Measurements from ENCODE around the gene PRKCA. TPM values are rescaled to one million over a fixed set of nuclear protein-coding genes. Genes with fewer than 3 reads are reported as not detected.

PRKCA gene
- total and polyA plus RNA-seq, 10 of the 15 experiments (the other 5 are each of a cell fraction or from before 2014, with no cell fraction given): 0.11 to 14.6 (median 0.72) TPM

GRCh38 chr17:66444031-66444430, 141.6 kb downstream of the PRKCA start:
- Histone ChIP-seq H4K20me1 (ENCODE audit: control insufficient read depth, insufficient read depth) (no peaks in the 10 kb centered on the region), H3K4me2 (ENCODE audit: control insufficient read depth, insufficient read depth) (no peak overlapping the region), H3K4me1 (ENCODE audit: control insufficient read depth, insufficient read depth, low read length) (peaks cover 24% of the 10 kb centered on the region), H3K27me3 (replicated peaks in 1 of 2; ENCODE audit: control insufficient read depth in 2 of 2, insufficient read depth in 2 of 2, low read length in 1 of 2) (no peaks in the 10 kb centered on the region), H3K9ac (ENCODE audit: control insufficient read depth, insufficient read depth, low read length) (no peak overlapping the region), H3K79me2 (ENCODE audit: control insufficient read depth, insufficient read depth, low read length) (no peaks in the 10 kb centered on the region), H3K4me3 (no peak overlapping the region), H2AFZ (ENCODE audit: control insufficient read depth, low read depth, low read length) (no peak overlapping the region), H3K27ac (ENCODE audit: control insufficient read depth, insufficient read depth) (no peak overlapping the region), H3K36me3 (ENCODE audit: control insufficient read depth in 2 of 2, insufficient read depth in 2 of 2, low read length in 1 of 2) (no peaks in the 10 kb centered on the region), H3K9me3 (replicated peaks; ENCODE audit: control insufficient read depth, insufficient read depth, low read length) (no peaks in the 10 kb centered on the region; the same call in 1 of the 3 replicates)
- POLR2A ChIA-PET: no interaction called here
- TF ChIP-seq PBX3 (IDR thresholded peaks at IDR 0.05; ENCODE audit: insufficient replicate concordance, low read depth, low read length): no peak
- no peak for TF ChIP-seq NFXL1 (IDR thresholded peaks at IDR 0.05; ENCODE audit: borderline replicate concordance)
- TF ChIP-seq NR2C1 (IDR thresholded peaks at IDR 0.05): no peak
- TF ChIP-seq E2F4 (IDR thresholded peaks at IDR 0.05; ENCODE audit: low read depth, low read length): no peak
- no TSS peak for BruUV-seq (replicated peaks)
- intact Hi-C loops (cut with micrococcal nuclease; ENCODE audit: unreplicated experiment): no loop called here
- DNase-seq (ENCODE audit: low read depth, low spot score) (no peak), FAIRE-seq (no peak), ATAC-seq (no peak)
- RAD21 ChIA-PET (ENCODE audit: unreplicated experiment): no interaction called here
- 49% methylated on average over 4 of the region's 4 CpGs for WGBS (ENCODE audit: insufficient coverage, insufficient replicate concordance, low lambda C conversion rate, missing lambda C conversion rate)
- CTCF ChIA-PET: interaction anchor here (1.9 kb wide), 1 partner anchor 39 kb away, joined by 6 read pairs; no protein-coding TSS in a partner anchor
- in situ Hi-C loops (cut with MboI): no loop called here
- SMC1A ChIA-PET (ENCODE audit: uncharacterized antibody, unreplicated experiment): no interaction called here

GRCh38 chr17:66445229-66445628, 142.8 kb downstream of the PRKCA start:
- Histone ChIP-seq H3K4me3 (no peak overlapping the region), H3K27ac (ENCODE audit: control insufficient read depth, insufficient read depth) (no peak overlapping the region), H3K27me3 (replicated peaks in 1 of 2; ENCODE audit: control insufficient read depth in 2 of 2, insufficient read depth in 2 of 2, low read length in 1 of 2) (no peaks in the 10 kb centered on the region), H2AFZ (ENCODE audit: control insufficient read depth, low read depth, low read length) (no peak overlapping the region), H3K9ac (ENCODE audit: control insufficient read depth, insufficient read depth, low read length) (no peak overlapping the region), H3K79me2 (ENCODE audit: control insufficient read depth, insufficient read depth, low read length) (no peaks in the 10 kb centered on the region), H3K9me3 (replicated peaks; ENCODE audit: control insufficient read depth, insufficient read depth, low read length) (no peaks in the 10 kb centered on the region; the same call in 1 of the 3 replicates), H3K4me1 (ENCODE audit: control insufficient read depth, insufficient read depth, low read length) (peaks cover 24% of the 10 kb centered on the region), H4K20me1 (ENCODE audit: control insufficient read depth, insufficient read depth) (no peaks in the 10 kb centered on the region), H3K36me3 (ENCODE audit: control insufficient read depth in 2 of 2, insufficient read depth in 2 of 2, low read length in 1 of 2) (no peaks in the 10 kb centered on the region), H3K4me2 (ENCODE audit: control insufficient read depth, insufficient read depth) (no peak overlapping the region)
- ChIA-PET CTCF (no interaction called here), SMC1A (ENCODE audit: uncharacterized antibody, unreplicated experiment) (no interaction called here), RAD21 (ENCODE audit: unreplicated experiment) (no interaction called here), POLR2A (no interaction called here)
- WGBS (ENCODE audit: insufficient coverage, insufficient replicate concordance, low lambda C conversion rate, missing lambda C conversion rate): 11% methylated on average over 3 of the region's 3 CpGs
- FAIRE-seq (no peak), ATAC-seq (no peak), DNase-seq (ENCODE audit: low read depth, low spot score) (no peak)
- intact Hi-C loops (cut with micrococcal nuclease; ENCODE audit: unreplicated experiment) (no loop called here), in situ Hi-C loops (cut with MboI) (no loop called here)
- BruUV-seq (replicated peaks): no TSS peak
- TF ChIP-seq STAT3 (IDR thresholded peaks at IDR 0.05; ENCODE audit: low read depth, low read length): no peak
- no peak for TF ChIP-seq IKZF1 (conservative IDR thresholded peaks at IDR 0.05)
- TF ChIP-seq NFYB (IDR thresholded peaks at IDR 0.05; ENCODE audit: insufficient read depth, low read depth, low read length): no peak
- TF ChIP-seq HDAC2 (IDR thresholded peaks at IDR 0.05): no peak
- TF ChIP-seq E2F8 (IDR thresholded peaks at IDR 0.05; ENCODE audit: low read depth, partially characterized antibody): no peak
- TF ChIP-seq ZNF24 (IDR thresholded peaks at IDR 0.05): no peak
- TF ChIP-seq JUNB (IDR thresholded peaks at IDR 0.05): no peak
- no peak for TF ChIP-seq ZNF274 (IDR thresholded peaks at IDR 0.05; ENCODE audit: insufficient read depth, insufficient read length)
- no peak for TF ChIP-seq SIX5 (IDR thresholded peaks at IDR 0.05; ENCODE audit: low read depth, low read length, severe bottlenecking)
- no peak for TF ChIP-seq WRNIP1 (IDR thresholded peaks at IDR 0.05; ENCODE audit: borderline replicate concordance, low read depth, low read length)
- TF ChIP-seq RCOR1 (conservative IDR thresholded peaks at IDR 0.05; ENCODE audit: low read depth, low read length): no peak

Data from GM12878 (cell line).